IMR-90 (cell line): ENCODE data around the gene KCNMB2. TPM values are rescaled to one million over a fixed set of nuclear protein-coding genes. Genes with fewer than 3 reads are reported as not detected.

Experiments used
- ATAC-seq: fragments of 200-7000 bp; cut with Tn5 transposase; 2 replicates; pipeline ENCODE4 v1.9.1; 2020; ENCODE audit warnings: low read depth, mild to moderate bottlenecking, moderate library complexity
- BruUV-seq: library from RNA; stranded (reverse); fragments of 400-500 nt; replicated peaks from 2 replicates; lab custom pipeline; 2021; lab: Mats Ljungman, UMichigan
- CTCF ChIA-PET: fragments of 300-600 bp; formaldehyde crosslinking; extraction: SDS; loops from one replicate; lab custom pipeline; 2021; ENCODE audit warnings: antibody characterized with exemption; lab: Yijun Ruan, JAX
- POLR2A ChIA-PET: fragments of 300-600 bp; sonication (Branson Sonifier 250); formaldehyde crosslinking; loops from one replicate; lab custom pipeline; 2022; ENCODE audit warnings: antibody characterized with exemption; ENCODE audit not compliant: unreplicated experiment; lab: Charles Lee
- DNase-seq: peaks from one replicate; pipeline ENCODE4 v3.0.0; 2013
- H2AFZ ChIP-seq: replicated peaks from 2 replicates; pipeline ENCODE3; 2013; ENCODE audit warnings: low read length, mild to moderate bottlenecking; ENCODE audit not compliant: poor library complexity
- H2AK5ac ChIP-seq: 2 replicates; pipeline ENCODE4 v1.6.1; 2013; ENCODE audit warnings: low read depth, low read length, inconsistent platforms
- H2AK9ac ChIP-seq: replicated peaks from 2 replicates; pipeline ENCODE3; 2013; ENCODE audit warnings: mild to moderate bottlenecking, low read depth, low read length, moderate library complexity; ENCODE audit not compliant: poor library complexity
- H2BK120ac ChIP-seq: 2 replicates; pipeline ENCODE4 v1.6.1; 2013; ENCODE audit warnings: low read depth, low read length, inconsistent platforms
- H2BK15ac ChIP-seq: 3 replicates; pipeline ENCODE4 v1.6.1; 2013; ENCODE audit warnings: low read depth, low read length, inconsistent platforms
- H2BK20ac ChIP-seq: 2 replicates; pipeline ENCODE4 v1.6.1; 2013; ENCODE audit warnings: low read depth, mild to moderate bottlenecking, inconsistent platforms, low read length, moderate library complexity
- H2BK5ac ChIP-seq: 2 replicates; pipeline ENCODE4 v1.6.1; 2013; ENCODE audit warnings: mild to moderate bottlenecking, low read depth, low read length, inconsistent platforms; ENCODE audit not compliant: poor library complexity, severe bottlenecking
- H3K14ac ChIP-seq: replicated peaks from 2 replicates; pipeline ENCODE4 v1.6.1; 2013; ENCODE audit warnings: low read depth, low read length, inconsistent platforms
- H3K18ac ChIP-seq: 2 replicates; pipeline ENCODE4 v1.6.1; 2013; ENCODE audit warnings: low read depth, low read length, control low read depth
- H3K23ac ChIP-seq: 2 replicates; pipeline ENCODE4 v1.6.1; 2013; ENCODE audit warnings: low read depth, low read length, inconsistent platforms
- H3K27ac ChIP-seq: 2 replicates; pipeline ENCODE4 v1.5.1; 2013; ENCODE audit warnings: mild to moderate bottlenecking, control low read depth, low read length; ENCODE audit not compliant: insufficient read depth
- H3K27me3 ChIP-seq: 2 replicates; pipeline ENCODE4 v1.6.1; 2013; ENCODE audit warnings: low read length; ENCODE audit not compliant: control insufficient read depth, insufficient read depth
- H3K36me3 ChIP-seq: 2 replicates; pipeline ENCODE4 v1.6.1; 2013; ENCODE audit warnings: low read length, mixed read lengths; ENCODE audit not compliant: control insufficient read depth, insufficient read depth
- H3K4ac ChIP-seq: 2 replicates; pipeline ENCODE4 v1.6.1; 2013; ENCODE audit warnings: low read depth, low read length, inconsistent platforms
- H3K4me1 ChIP-seq: 2 replicates; pipeline ENCODE4 v1.6.1; 2013; ENCODE audit warnings: low read length, mixed read lengths; ENCODE audit not compliant: control insufficient read depth, insufficient read depth
- H3K4me2 ChIP-seq: 2 replicates; pipeline ENCODE4 v1.6.1; 2013; ENCODE audit warnings: low read depth, mild to moderate bottlenecking, control low read depth, low read length, moderate library complexity
- H3K4me3 ChIP-seq: 2 replicates; pipeline ENCODE4 v1.5.1; 2013; ENCODE audit warnings: low read depth, mild to moderate bottlenecking, control low read depth, low read length, moderate library complexity; ENCODE audit not compliant: insufficient read depth
- H3K56ac ChIP-seq: 2 replicates; pipeline ENCODE4 v1.6.1; 2013; ENCODE audit warnings: low read length, inconsistent platforms; ENCODE audit not compliant: insufficient read depth; ENCODE audit errors: extremely low read depth
- H3K79me1 ChIP-seq, 2 experiments: 2 replicates each; pipeline ENCODE4 v1.6.1; 2013; ENCODE audit warnings: low read length in 2 of 2, inconsistent platforms in 1 of 2, low read depth in 1 of 2
- H3K9ac ChIP-seq: 2 replicates; pipeline ENCODE4 v1.6.1; 2013; ENCODE audit warnings: low read depth, low read length, control low read depth
- H3K9me1 ChIP-seq: 2 replicates; pipeline ENCODE4 v1.6.1; 2013; ENCODE audit warnings: low read length, inconsistent platforms; ENCODE audit not compliant: insufficient read depth
- H3K9me3 ChIP-seq: 2 replicates; pipeline ENCODE4 v1.6.1; 2013; ENCODE audit warnings: low read length; ENCODE audit not compliant: control insufficient read depth, insufficient read depth
- H4K20me1 ChIP-seq: 2 replicates; pipeline ENCODE4 v1.6.1; 2013; ENCODE audit warnings: low read length, inconsistent platforms; ENCODE audit not compliant: insufficient read depth
- H4K5ac ChIP-seq: 2 replicates; pipeline ENCODE4 v1.6.1; 2013; ENCODE audit warnings: mild to moderate bottlenecking, low read depth, low read length, control low read depth
- H4K8ac ChIP-seq, 2 experiments: 2 replicates each; pipeline ENCODE4 v1.6.1; 2013; ENCODE audit warnings: low read depth in 2 of 2, low read length in 2 of 2, control low read depth in 1 of 2, inconsistent platforms in 1 of 2
- H4K91ac ChIP-seq: 2 replicates; pipeline ENCODE4 v1.6.1; 2013; ENCODE audit warnings: low read depth, low read length, inconsistent platforms; ENCODE audit not compliant: insufficient read depth
- BHLHE40 ChIP-seq: fragments of 150-350 bp; IDR thresholded peaks from 2 replicates; pipeline ENCODE4 v1.6.1; 2016; ENCODE audit warnings: mild to moderate bottlenecking, low read depth, low read length
- CEBPB ChIP-seq: IDR thresholded peaks from 2 replicates; pipeline ENCODE4 v1.6.1; 2012; ENCODE audit warnings: low read depth, low read length, improper control_type of control experiment
- CHD1 ChIP-seq: IDR thresholded peaks from 2 replicates; pipeline ENCODE4 v1.6.1; 2012; ENCODE audit warnings: low read depth, low read length, improper control_type of control experiment
- FOS ChIP-seq: fragments of 150-350 bp; IDR thresholded peaks from 2 replicates; pipeline ENCODE4 v1.6.1; 2016; ENCODE audit warnings: low read depth, low read length
- MAFK ChIP-seq: IDR thresholded peaks from 2 replicates; pipeline ENCODE4 v1.6.1; 2012; ENCODE audit warnings: low read depth, low read length, improper control_type of control experiment
- MAZ ChIP-seq: IDR thresholded peaks from 2 replicates; pipeline ENCODE4 v1.6.1; 2012; ENCODE audit warnings: low read depth, mild to moderate bottlenecking, low read length, improper control_type of control experiment, moderate library complexity, borderline replicate concordance
- MXI1 ChIP-seq: IDR thresholded peaks from 2 replicates; pipeline ENCODE4 v1.6.1; 2012; ENCODE audit warnings: low read depth, mild to moderate bottlenecking, low read length, moderate library complexity, borderline replicate concordance
- NFE2L2 ChIP-seq: fragments of 150-350 bp; IDR thresholded peaks from 2 replicates; pipeline ENCODE4 v1.6.1; 2016; ENCODE audit warnings: low read depth, mild to moderate bottlenecking, low read length
- RAD21 ChIP-seq: IDR thresholded peaks from 2 replicates; pipeline ENCODE4 v1.6.1; 2012; ENCODE audit warnings: low read length, improper control_type of control experiment
- RCOR1 ChIP-seq: IDR thresholded peaks from 2 replicates; pipeline ENCODE4 v1.6.1; 2012; ENCODE audit warnings: mild to moderate bottlenecking, low read length, improper control_type of control experiment; ENCODE audit not compliant: insufficient replicate concordance
- RFX5 ChIP-seq: IDR thresholded peaks from 2 replicates; pipeline ENCODE4 v1.8.0; 2012; ENCODE audit warnings: low read depth, mild to moderate bottlenecking, low read length, moderate library complexity
- SMC3 ChIP-seq: fragments of 150-350 bp; IDR thresholded peaks from 2 replicates; pipeline ENCODE4 v1.6.1; 2016; ENCODE audit warnings: low read depth, mild to moderate bottlenecking, antibody characterized with exemption, low read length, moderate library complexity
- WGBS, 2 experiments: methylation state at CpG; one replicate each; pipeline versions ENCODE4 v1.1.5 to v1.1.7; 2013; ENCODE audit warnings: missing lambda C conversion rate in 2 of 2; ENCODE audit not compliant: insufficient read length in 1 of 2; ENCODE audit errors: extremely low coverage in 2 of 2; 5-methylcytosine and 5-hydroxymethylcytosine counted together
- dilution Hi-C: fragments of 300-500 bp; cut with HindIII; formaldehyde crosslinking; loops from one replicate; pipeline ENCODE4 v1.14.3; 2018; ENCODE audit warnings: low sequenced_read_pairs; ENCODE audit not compliant: unreplicated experiment
- in situ Hi-C: fragments of 300-500 bp; cut with MboI; formaldehyde crosslinking; loops from 3 replicates; pipeline ENCODE4 v1.14.3; 2019; ENCODE audit warnings: low sequenced_read_pairs, inconsistent platforms, mixed read lengths
- intact Hi-C: fragments of 100-400 bp; cut with micrococcal nuclease; formaldehyde crosslinking; loops from 2 replicates; pipeline ENCODE4 v1.10.0; 2022
- polyA plus RNA-seq, 3 experiments: library from polyadenylated mRNA; depleted of rRNA; stranded (reverse); fragments of >200 nt; gene quantifications; 2 replicates each; pipeline ENCODE4 v1.2.3, GENCODE V29; 2012; ENCODE audit warnings: low replicate concordance in 1 of 3
- total RNA-seq: library from RNA; depleted of rRNA; stranded (reverse); fragments of >200 nt; gene quantifications from 2 replicates; pipeline ENCODE4 v1.2.3, GENCODE V29; 2012
- TF ChIP-seq, protein P1 (sequence below): conservative IDR thresholded peaks from 2 replicates; pipeline ENCODE4 v1.5.1; 2012; ENCODE audit warnings: mild to moderate bottlenecking, low read depth, low read length, improper control_type of control experiment
- TF ChIP-seq, protein P2 (sequence below): fragments of 150-350 bp; IDR thresholded peaks from 2 replicates; pipeline ENCODE4 v1.6.1; 2016; ENCODE audit warnings: low read depth, mild to moderate bottlenecking, low read length, moderate library complexity, borderline replicate concordance
- TF ChIP-seq, protein P3 (sequence below): fragments of 150-350 bp; IDR thresholded peaks from 2 replicates; pipeline ENCODE4 v1.6.1; 2017; ENCODE audit warnings: mild to moderate bottlenecking, antibody characterized with exemption, low read length, low read depth

KCNMB2 gene
- total and polyA plus RNA-seq, 2 of the 4 experiments (the other 2 are of a cell fraction) = not detected

DNA sequence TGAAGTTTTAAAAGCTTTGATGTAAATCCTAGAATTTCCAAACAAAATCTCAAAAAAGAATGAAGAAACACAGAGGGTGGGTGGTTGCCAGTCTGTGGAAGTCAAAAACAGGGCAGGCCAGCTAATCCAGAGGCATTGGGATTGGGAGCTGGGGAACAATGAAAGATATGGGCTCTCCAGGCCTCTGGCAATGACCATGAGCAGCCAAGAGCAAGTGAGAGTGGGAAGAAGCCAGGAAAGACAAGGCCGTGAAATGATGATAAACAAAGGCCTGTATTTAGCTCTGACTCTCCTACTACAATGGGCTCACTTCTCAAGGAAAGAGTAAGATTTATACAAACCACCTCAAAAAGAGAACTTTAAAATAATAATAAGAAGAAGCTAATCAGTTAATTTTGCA lies 286.9 kb downstream of the KCNMB2 start:
- Histone ChIP-seq H3K56ac (no peak overlapping the region), H3K9me3 (no peaks in the 10 kb centered on the region), H4K20me1 (no peaks in the 10 kb centered on the region), H3K9me1 (no peaks in the 10 kb centered on the region), H4K5ac (no peak overlapping the region), H3K27ac (no peak overlapping the region), H3K9ac (no peak overlapping the region), H3K4me2 (no peak overlapping the region), H4K91ac (no peak overlapping the region), H3K4me3 (no peak overlapping the region), H2BK120ac (no peak overlapping the region), H3K4ac (no peak overlapping the region), H2AK5ac (no peak overlapping the region), H3K79me1 (no peaks in the 10 kb centered on the region), H3K23ac (no peak overlapping the region), H3K27me3 (no peaks in the 10 kb centered on the region), H4K8ac (no peak overlapping the region), H3K14ac (no peak overlapping the region), H2AFZ (no peak overlapping the region), H3K4me1 (no peaks in the 10 kb centered on the region), H2BK20ac (no peak overlapping the region), H3K36me3 (no peaks in the 10 kb centered on the region), H2BK15ac (no peak overlapping the region), H2BK5ac (no peak overlapping the region), H3K18ac (no peak overlapping the region), H2AK9ac (no peak overlapping the region)
- dilution Hi-C loops = no loop called here
- ChIA-PET CTCF (no interaction called here), POLR2A (no interaction called here)
- no CpG with 5 or more reads among the region's 1 CpG for WGBS, 2 experiments
- DNase-seq = no peak
- intact Hi-C loops = no loop called here
- no peak for TF ChIP-seq RFX5
- no peak for TF ChIP-seq MAZ
- TF ChIP-seq SMC3 = no peak
- no peak for TF ChIP-seq MAFK
- TF ChIP-seq, protein P1, sequence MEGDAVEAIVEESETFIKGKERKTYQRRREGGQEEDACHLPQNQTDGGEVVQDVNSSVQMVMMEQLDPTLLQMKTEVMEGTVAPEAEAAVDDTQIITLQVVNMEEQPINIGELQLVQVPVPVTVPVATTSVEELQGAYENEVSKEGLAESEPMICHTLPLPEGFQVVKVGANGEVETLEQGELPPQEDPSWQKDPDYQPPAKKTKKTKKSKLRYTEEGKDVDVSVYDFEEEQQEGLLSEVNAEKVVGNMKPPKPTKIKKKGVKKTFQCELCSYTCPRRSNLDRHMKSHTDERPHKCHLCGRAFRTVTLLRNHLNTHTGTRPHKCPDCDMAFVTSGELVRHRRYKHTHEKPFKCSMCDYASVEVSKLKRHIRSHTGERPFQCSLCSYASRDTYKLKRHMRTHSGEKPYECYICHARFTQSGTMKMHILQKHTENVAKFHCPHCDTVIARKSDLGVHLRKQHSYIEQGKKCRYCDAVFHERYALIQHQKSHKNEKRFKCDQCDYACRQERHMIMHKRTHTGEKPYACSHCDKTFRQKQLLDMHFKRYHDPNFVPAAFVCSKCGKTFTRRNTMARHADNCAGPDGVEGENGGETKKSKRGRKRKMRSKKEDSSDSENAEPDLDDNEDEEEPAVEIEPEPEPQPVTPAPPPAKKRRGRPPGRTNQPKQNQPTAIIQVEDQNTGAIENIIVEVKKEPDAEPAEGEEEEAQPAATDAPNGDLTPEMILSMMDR = no peak
- TF ChIP-seq, protein P2, sequence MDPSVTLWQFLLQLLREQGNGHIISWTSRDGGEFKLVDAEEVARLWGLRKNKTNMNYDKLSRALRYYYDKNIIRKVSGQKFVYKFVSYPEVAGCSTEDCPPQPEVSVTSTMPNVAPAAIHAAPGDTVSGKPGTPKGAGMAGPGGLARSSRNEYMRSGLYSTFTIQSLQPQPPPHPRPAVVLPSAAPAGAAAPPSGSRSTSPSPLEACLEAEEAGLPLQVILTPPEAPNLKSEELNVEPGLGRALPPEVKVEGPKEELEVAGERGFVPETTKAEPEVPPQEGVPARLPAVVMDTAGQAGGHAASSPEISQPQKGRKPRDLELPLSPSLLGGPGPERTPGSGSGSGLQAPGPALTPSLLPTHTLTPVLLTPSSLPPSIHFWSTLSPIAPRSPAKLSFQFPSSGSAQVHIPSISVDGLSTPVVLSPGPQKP = no peak
- no peak for TF ChIP-seq RCOR1
- TF ChIP-seq BHLHE40 = no peak
- TF ChIP-seq CHD1 = no peak
- TF ChIP-seq CEBPB = no peak
- no peak for TF ChIP-seq RAD21
- TF ChIP-seq, protein P3, sequence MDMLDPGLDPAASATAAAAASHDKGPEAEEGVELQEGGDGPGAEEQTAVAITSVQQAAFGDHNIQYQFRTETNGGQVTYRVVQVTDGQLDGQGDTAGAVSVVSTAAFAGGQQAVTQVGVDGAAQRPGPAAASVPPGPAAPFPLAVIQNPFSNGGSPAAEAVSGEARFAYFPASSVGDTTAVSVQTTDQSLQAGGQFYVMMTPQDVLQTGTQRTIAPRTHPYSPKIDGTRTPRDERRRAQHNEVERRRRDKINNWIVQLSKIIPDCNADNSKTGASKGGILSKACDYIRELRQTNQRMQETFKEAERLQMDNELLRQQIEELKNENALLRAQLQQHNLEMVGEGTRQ = no peak
- TF ChIP-seq FOS = no peak
- no peak for TF ChIP-seq MXI1
- TF ChIP-seq NFE2L2 = no peak
- no TSS peak for BruUV-seq
- in situ Hi-C loops = no loop called here
- no peak for ATAC-seq
